ENCODE measurements around the gene B4GALNT4.

DNA sequence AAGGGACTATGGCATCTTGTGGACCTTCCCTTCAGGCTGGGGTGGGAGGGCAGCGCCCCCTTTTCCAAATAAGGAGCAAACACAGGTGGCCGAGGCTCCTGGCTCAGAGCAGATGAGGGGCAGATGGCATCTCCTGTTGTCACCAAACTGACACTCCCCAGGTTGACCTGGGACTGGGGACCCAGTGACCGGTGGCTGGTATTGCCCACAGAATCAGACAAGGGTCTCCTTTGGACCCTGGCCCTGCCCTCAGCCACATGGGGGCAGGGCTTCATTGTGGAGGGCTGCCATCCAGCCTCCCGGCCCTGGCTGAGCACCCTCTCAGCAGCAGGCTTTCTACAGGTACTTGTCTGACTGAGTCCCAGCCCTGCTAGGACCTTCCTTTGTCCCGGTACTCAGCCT lies 46.3 kb downstream of the B4GALNT4 start:
- TF ChIP-seq, protein P1, sequence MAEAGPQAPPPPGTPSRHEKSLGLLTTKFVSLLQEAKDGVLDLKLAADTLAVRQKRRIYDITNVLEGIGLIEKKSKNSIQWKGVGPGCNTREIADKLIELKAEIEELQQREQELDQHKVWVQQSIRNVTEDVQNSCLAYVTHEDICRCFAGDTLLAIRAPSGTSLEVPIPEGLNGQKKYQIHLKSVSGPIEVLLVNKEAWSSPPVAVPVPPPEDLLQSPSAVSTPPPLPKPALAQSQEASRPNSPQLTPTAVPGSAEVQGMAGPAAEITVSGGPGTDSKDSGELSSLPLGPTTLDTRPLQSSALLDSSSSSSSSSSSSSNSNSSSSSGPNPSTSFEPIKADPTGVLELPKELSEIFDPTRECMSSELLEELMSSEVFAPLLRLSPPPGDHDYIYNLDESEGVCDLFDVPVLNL (CRISPR knock-in tag; IDR thresholded peaks at IDR 0.05; ENCODE audit: borderline replicate concordance, low read depth) = no peak
- TF ChIP-seq NFE2L1 (CRISPR knock-in tag; IDR thresholded peaks at IDR 0.05) (no peak), AFF4 (CRISPR knock-in tag; IDR thresholded peaks at IDR 0.05; ENCODE audit: borderline replicate concordance) (no peak), ATF1 (CRISPR knock-in tag; IDR thresholded peaks at IDR 0.05) (no peak; the same call in 1 of the 2 replicates), CTCF (IDR thresholded peaks at IDR 0.05) (no peak), NR3C1 (CRISPR knock-in tag; conservative IDR thresholded peaks at IDR 0.05; ENCODE audit: low read depth) (no peak)
- TF ChIP-seq, protein P2, sequence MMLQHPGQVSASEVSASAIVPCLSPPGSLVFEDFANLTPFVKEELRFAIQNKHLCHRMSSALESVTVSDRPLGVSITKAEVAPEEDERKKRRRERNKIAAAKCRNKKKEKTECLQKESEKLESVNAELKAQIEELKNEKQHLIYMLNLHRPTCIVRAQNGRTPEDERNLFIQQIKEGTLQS (CRISPR knock-in tag; conservative IDR thresholded peaks at IDR 0.05) = no peak
- TF ChIP-seq, protein P3, sequence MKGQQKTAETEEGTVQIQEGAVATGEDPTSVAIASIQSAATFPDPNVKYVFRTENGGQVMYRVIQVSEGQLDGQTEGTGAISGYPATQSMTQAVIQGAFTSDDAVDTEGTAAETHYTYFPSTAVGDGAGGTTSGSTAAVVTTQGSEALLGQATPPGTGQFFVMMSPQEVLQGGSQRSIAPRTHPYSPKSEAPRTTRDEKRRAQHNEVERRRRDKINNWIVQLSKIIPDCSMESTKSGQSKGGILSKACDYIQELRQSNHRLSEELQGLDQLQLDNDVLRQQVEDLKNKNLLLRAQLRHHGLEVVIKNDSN (CRISPR knock-in tag; IDR thresholded peaks at IDR 0.05) = no peak

Data from WTC11 (cell line).